HG03457 (cell line): ENCODE results near the gene CDH4.

Source experiments
- ATAC-seq: cut with Tn5 transposase; IDR thresholded peaks from one replicate; pipeline ENCODE4 v1.9.1; 2021; ENCODE audit warnings: moderate number of reproducible peaks; ENCODE audit not compliant: unreplicated experiment

Gene CDH4

DNA sequence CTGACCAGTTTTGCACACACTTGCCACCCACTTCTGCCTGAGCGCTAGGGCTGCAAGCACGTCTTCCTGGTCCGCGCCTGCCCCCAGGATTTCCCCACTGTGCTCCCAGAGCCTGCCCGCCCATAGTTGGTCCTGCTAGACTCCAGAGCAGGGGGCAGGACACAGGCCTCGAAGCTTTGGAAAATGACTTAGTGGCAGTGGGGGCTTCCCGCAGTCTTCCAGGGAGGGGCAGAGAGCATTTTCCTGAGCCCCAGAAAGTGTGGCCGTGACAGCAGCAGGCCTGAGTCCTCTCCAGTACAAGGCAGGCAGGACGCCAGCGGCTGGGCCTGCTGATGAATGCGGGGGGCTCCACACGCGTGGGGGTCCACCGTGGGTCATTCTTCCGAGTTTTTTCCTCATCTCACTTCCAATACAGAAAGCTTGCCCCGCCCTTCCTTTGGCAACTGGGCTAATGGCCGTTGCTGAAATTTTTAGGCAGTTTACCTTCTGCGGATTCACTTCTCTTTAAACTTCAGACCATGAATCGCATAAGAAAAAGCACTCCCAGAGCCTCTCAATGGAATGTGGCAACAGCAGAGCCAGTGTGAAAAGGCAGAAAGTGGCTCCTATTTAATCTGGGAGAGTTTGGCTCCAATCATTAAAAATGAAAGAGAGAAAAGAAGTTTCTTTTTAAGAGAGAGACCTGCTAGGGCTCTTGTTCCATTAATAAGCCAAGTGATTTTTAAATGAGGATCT, 383.8 kb downstream of the CDH4 start:
- no peak for ATAC-seq

DNA sequence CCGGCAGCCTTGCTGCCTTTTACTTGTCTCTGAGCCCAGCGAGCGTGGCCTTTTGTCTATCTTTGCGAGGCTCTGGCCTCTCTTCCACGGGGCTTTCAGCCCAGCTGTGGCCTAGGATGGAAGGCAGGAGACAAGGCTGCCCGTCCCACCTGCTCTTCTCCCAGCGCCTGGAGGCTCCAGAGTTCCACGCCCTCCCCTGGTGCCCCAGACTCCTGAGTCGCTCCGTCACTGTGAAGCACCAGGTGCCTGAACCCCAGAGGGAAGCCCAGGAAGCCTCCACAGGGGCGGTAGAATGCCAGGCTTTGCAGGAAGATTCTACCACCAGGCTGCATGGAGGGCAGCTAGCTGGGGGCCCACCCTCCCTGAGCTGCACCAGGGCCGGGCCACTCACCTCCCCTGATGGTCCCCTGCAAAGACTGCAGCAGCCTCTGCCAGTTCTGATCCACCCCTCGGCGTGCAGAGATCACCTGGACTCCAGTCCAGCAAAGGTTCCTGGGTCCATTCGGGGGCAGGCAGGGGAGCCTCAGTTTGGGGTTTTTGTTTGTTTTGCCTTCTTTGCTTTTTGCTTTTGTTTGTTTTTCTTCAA, 384.6 kb downstream of the CDH4 start:
- ATAC-seq, result no peak

DNA sequence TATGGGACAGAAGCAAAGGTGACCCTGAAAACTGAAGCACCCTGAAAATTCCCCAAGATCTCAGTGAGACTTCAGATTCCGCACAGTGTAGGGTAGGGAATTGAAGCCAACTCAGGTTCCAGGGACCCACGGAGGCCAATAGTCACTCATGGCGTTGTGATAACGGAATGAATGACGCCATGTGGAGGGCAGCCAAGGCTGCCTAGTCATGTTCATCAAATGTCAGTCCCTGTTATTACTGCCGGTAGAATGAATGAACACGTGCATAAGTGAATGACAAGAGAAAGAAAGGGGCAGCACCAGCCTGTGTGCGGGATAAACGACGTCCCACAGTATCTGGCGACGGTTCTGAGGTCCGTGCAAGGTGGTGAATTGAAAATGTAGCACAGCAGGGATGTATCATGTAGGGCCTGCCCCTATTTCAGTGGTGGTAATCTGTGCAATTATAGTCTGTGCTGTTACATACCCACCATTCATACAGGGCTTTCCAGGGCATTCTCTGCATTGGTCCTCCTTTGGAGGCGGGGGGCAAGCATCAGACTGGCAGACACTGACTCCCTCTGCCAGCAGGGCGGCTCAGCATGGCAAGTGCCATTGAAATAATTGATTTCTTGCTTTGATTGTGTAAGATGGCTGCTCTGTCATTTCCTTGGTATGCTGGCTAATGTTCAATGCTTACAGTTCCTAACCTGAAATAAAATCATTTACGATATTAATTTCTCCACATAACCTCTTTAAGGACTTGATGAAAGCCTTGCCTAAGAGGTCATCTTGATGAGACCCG, 386.9 kb downstream of the CDH4 start:
- ATAC-seq, result no peak

DNA sequence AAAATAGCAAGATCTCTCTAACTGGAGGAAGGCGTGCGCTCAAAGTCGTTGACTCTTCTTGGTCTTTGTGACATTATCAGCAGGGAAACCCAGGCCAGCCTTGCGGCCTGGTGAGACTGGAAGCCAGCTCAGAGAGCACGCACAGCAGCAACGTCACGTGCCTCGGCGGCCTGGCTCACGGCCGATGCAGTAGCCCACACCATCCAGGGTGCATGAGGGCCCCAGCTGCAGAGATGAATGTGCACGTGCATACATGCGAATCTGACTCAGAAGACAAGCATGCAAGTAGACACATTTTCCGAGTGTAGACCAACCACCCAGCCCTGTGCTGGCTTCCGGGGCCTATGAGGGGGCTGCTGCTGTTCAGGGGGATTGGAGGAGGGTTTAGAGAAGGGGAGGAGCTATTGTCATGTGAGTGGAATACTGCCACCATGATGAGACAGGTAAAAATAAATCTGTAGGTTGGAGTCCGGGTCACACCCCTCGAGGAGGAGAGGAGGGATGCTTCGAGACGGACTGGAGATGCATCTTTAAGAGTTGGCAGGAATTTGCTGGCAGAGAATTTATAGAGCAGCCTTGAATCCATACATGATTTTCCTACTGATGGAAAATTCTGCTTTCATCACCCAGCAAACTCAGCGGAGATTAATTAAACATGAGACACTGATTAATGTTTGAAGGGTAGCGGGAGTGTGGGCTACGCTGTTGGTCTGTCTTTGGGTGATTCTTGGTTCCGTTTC, 388.2 kb downstream of the CDH4 start:
- ATAC-seq, result no peak

DNA sequence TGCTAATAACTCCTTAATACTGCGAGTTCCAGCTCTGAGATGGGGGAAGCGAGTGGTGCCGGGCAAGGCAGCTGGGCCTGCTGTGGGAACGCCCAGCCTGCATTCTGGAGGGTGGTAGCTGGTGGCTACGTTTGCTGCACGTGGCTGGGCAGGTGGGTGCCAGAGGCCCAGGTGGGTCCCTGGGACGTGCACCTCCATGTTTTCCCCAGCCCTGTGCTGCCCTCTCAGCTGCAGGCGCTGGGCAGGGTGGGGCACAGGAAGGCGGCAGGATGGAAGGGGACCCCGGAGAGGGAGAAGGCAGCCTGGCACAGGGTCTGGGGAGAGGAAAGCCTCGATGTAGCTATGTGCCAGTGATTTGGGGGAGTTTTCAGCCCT, 388.8 kb downstream of the CDH4 start:
- no peak for ATAC-seq

DNA sequence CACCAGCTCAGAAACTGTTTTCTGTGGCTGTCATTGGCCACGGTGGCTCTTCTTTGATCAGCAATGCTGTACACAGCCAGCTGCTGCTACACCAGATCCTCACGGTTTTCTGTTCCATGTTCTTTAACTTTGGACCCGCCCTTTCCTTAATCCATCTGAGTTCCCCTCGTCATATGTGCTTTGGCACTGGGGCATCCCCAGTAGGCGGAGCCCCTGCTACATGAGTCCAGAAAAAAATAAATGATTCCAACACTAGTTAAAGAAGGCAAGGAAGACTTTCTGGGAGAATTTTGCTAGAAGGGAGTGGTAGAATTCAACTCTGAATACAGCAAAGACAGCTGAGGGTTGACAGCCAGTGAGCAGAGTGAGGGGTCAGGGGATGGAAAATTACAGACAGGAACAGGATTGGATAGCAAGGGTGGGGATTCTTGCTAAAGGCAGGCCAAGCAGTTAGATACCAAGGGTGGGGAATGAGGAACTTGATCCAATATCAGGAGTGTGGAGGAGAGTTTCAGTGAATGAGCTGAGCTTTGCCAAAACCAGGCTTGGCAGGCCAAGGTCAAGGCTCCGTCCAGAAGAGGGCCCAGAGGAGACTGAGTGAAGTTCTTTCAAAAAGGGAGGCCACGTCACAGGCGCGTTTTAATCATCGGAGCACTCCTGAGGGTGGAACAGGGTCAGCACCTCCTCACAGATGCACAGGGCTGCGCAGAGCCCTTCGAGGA, 391.8 kb downstream of the CDH4 start:
- no peak for ATAC-seq

DNA sequence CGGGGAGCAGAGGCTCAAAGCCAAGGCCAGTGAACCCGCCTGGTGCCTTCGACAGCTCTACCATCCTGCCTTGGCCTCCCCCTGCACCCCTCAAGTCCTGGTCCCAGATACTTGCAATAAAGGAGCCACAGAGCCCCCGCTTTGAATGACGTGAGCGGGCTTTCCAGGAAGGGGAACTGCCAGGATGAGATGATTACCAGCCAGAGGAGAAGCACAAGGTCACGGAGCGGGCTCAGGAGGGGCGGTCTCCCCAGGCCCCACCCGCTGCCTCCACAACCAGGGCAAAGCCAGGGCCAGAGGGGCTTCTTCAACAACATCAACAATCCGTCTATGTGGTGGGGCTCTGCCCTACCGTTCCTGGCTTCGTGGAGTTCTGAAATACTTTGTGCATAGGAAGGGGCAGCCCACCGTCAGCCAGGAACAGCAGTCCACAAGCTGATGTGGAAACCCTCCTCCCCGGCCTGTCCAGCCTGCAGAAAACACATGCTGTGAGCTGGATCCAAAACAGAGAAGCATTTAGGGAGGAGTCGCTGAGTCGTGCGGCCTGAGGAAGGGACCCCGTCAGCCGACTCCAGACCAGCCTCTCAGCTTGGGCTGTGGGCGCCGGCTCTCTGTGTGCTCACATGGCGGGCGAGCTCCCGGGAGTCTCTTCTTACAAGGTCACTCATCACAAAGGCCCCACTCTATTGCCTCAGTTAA, 392.5 kb downstream of the CDH4 start:
- ATAC-seq, result no peak

DNA sequence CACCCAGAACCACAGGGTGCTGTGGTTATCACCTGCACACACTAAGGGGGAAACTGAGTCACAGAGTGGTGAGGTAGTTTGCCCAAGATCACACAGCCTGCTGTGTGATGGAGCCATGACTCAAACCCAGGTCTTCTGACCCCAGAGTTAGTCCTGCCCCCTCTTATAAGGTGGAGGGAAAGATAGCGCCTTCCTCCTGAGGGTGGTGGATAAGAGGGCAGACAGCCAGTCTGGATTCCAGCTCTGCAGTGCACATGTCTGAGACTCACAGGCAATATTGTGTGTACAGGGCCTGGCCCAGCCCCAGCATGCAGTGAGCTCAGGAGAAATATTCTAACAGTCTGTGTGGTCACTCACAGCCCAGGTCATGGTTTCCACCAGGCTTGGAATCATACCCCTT, 393.7 kb downstream of the CDH4 start:
- no peak for ATAC-seq

DNA sequence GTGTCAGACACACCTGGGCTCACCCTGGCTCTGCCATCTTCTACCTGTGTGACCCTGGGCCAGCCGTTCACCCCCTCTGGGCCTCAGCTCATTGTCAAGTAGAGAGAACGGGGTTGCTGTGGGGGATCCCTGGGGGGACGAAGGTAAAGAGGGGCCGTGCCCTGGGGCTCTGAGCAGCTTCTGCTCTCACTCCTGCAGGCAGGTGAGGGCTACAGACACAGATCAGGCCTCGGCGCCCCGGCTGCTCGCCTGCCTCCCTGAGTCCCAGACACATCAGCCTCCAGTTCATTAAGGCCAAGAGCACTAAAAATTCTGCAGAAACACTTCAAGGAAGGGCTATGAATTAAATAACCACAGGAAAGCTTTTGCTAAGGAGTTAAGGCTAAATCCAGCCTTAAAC, 394.4 kb downstream of the CDH4 start:
- no peak for ATAC-seq

DNA sequence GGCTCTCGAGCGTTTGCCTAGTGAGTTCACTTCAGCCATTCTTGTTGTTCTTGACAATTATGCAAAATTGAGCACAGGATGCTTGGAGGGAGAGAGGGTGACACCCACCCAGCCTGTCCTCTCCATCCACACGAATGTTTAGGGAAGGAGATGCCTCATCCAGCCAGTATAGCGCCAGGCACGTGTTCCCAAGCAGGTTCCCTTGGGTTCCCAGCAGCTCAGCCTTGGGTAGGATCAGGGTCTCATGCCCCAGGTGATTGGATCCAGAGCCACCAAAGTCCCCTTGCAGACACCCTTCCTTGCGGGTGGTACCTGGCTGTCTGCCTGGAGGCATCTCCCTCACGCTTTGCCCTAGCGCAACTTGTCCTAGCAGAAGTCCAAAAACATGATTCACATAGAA, 394.9 kb downstream of the CDH4 start:
- no peak for ATAC-seq

DNA sequence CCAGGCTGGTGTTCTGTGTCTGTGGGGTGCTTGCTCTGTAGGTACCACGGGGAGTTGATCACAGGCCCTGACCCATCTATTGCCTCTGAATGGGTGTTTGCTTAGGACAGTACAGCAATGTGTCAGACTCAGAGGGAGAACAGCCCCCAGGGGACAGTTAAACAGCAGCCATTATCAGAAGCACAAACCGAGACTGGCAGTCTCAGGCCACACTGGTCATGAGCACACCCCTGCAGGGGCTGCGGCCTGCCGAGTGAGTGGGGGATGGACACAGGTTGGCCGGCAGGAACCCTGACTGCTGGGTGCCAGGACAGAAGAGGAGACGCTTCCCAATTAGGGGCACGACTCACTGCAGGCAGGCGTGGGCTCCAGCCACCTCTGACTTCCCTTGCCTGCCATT, 395.6 kb downstream of the CDH4 start:
- ATAC-seq, result no peak

DNA sequence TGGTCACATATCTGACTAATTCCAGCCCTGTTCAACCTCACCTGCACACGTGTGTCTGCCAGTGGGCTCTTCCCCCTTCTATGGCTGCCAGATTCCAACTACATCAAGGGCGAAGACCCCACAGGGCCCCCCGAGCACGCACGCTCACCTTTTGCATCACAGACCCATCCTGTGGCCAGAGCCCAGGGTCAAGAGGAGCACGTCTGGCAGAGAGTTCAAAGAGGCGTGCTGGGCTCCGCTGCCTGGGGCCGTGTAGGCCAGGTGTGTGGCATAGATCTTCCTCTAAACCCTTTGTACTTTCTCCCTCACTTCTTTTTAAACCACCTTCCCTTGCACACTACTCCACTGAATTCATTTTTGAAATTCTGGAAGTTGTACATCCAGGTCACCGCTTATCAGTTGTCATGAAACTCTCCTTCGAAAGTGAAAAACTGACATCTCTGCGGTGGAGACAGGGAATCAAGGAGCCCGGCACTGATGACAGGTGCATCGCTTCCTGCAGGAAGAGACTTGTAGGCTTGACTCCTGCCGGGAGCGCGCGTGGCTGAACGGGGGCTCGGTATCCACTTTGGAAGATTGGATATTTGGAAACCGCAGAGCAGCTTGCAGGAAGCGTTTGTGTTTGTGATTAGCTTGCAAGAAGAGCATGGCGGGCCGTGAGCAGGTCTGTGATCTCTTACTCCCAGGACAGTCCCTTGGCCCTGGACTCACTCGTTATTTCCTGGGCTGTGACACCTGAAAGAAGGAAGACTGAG, 397.2 kb downstream of the CDH4 start:
- ATAC-seq, result no peak

DNA sequence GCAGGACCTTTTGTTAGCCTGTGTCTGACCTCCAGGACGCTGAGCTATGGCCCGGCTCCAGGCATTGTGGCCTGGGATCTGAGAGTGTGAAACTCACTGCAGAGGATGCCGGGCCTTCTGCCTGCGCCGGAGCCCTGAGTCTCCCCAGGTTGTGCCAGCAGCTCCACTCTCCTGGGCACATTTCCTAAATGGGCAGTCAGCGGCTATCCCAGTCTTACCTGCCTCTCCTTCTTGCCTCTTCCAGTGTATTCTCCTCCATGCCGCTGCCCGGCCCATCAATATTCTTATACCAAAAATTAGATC, 397.8 kb downstream of the CDH4 start:
- no peak for ATAC-seq

DNA sequence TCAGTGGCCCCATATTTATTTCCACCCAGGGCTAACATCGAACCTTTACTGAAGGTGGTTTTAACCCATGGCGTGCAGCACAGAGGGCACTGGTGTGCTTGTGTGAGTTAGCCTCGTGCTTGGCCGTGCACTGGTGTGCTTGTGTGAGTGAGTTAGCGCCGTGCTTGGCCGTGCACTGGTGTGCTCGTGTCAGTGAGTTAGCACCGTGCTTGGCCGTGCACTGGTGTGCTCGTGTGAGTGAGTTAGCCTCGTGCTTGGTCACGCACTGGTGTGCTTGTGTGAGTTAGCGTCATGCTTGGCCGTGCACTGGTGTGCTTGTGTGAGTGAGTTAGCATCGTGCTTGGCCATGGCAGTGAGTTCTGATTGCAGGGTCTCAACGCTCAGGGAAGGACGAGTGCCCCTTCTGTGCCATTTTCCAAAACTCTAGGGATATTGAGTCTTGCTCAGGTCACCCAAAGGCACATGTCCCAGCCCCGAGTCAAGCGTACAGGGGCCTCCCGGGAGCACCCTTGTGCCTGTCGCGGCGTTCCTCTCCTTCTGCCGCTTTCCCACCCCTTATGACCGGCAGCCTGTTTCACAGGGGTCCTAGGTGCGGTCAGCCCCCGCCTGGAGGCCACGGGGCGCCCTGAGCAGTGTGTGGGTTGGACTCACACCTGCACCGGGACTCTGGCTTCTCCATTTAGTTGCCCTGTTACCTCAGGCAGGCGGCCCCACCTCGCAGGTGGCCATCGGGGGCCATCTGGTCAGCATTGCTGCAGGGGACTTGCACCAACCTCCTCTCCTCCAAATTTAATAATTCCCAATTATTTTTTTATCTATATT, 399.1 kb downstream of the CDH4 start:
- no peak for ATAC-seq

DNA sequence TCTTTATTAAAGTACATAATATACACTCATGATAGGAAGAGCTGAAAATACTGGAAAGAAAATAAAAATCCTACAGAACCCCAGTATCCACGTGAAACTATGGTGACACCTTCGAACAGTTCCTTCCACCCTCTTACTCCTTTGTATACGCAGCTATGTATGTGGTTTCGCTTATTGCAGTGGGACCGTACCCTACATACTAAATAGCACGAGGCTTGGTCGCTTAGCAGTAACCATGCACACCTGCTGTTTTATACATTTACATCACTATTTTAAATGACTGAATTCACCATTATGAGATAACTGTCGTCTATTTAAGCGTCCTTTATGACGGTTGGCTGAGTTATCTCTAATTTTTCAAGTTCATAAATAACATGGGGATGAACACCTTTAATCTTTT, 400.1 kb downstream of the CDH4 start:
- no peak for ATAC-seq

DNA sequence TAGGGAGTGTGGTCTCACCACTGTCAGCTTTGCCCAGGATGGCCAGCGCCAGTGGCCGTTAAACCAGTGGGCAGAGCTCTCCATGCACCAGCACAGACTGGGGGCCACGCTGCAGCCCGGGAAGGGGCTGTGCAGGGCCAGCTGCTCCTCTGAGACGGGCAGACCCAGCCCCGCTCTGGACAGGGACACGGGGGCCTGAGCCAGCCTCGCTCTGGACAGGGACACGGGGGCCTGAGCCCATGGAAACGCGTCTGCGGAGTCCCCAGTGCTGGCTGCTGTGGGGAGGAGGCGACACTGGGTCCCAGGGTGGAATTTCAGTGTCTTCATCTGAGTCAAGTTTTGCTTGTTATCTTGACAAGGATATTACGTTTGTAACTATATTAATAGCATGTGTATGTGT, 402.7 kb downstream of the CDH4 start:
- ATAC-seq, result no peak

DNA sequence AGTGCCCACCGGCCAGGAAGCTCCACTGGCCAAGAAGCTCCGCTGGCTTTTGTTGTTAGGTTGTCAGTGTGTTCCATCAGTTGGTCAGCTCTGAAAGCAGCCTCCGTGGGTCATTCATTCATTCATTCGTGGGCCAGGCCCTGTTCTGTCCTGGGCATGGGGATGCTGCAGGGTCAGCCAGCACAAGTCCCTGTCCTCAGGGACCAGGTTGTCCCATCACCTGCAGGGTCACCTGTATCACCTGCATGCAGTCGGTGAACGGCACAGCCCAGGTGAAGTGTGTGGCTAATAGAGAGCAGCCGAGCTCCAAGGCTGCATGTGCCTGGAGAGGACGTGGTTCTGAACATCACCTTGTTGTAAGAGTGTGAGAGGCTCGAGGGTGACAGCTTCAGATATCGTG, 403.5 kb downstream of the CDH4 start:
- ATAC-seq, result no peak

DNA sequence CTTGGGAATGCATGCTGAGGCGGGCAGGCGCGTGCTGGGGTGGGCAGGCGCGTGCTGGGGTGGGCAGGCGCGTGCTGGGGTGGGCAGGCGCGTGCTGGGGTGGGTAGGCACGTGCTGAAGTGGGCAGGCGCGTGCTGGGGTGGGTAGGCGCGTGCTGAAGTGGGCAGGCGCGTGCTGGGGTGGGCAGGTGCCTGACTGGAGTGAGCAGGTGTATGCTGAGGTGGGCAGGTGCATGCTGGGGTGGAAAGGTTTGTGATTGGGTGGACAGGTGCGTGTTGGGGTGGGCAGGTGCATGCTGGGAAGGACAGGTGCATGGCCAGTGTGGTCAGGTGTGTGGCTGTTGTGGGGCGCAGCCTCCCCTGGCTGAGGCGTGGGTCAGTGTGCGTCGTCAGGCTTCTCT, 404.1 kb downstream of the CDH4 start:
- no peak for ATAC-seq
